Psoas muscle (tissue), 8 donors: ENCODE measurements around the gene ATP5F1A. TPM values are rescaled to one million over a fixed set of nuclear protein-coding genes. Genes with fewer than 3 reads are reported as not detected.

Experiments
- ATAC-seq, 4 donors: fragments of 200-7000 bp; cut with Tn5 transposase; one replicate each; pipeline ENCODE4 v1.9.1; 2020; ENCODE audit warnings: moderate library complexity in 3 of 4, mild to moderate bottlenecking in 2 of 4
- DNase-seq, 2 donors: peaks; one replicate each; pipeline ENCODE4 v3.0.0-alpha.2; 2020
- H3K27ac ChIP-seq: fragments of 200-600 bp; one replicate; pipeline ENCODE4 v1.8.0; 2022
- H3K27me3 ChIP-seq, 3 donors: fragments of 200-600 bp in 1 of 3; one replicate each; pipeline versions ENCODE4 v1.6.1 to v1.8.0; 2013 to 2022; ENCODE audit warnings: low read length in 2 of 3, mild to moderate bottlenecking in 2 of 3, moderate library complexity in 1 of 3; ENCODE audit not compliant: insufficient read depth in 3 of 3
- H3K36me3 ChIP-seq, 2 donors: fragments of 200-600 bp in 1 of 2; one replicate each; pipeline versions ENCODE4 v1.6.1 to v1.8.0; 2013 to 2022; ENCODE audit warnings: low read depth in 1 of 2, mild to moderate bottlenecking in 1 of 2, moderate library complexity in 1 of 2; ENCODE audit not compliant: insufficient read depth in 1 of 2
- H3K4me1 ChIP-seq: fragments of 200-600 bp; one replicate; pipeline ENCODE4 v1.8.0; 2022
- H3K4me3 ChIP-seq: fragments of 200-600 bp; one replicate; pipeline ENCODE4 v1.8.0; 2022; ENCODE audit warnings: mild to moderate bottlenecking
- H3K9me3 ChIP-seq: fragments of 200-600 bp; one replicate; pipeline ENCODE4 v1.8.0; 2022
- CTCF ChIP-seq: fragments of 200-600 bp; IDR thresholded peaks from one replicate; pipeline ENCODE4 v1.8.0; 2022; ENCODE audit warnings: antibody characterized with exemption
- WGBS, 3 donors: extraction: QIAGEN DNeasy Blood & Tissue Kit; methylation state at CpG; one replicate each; pipeline versions ENCODE4 v1.1.6 to v1.1.7; 2013; 5-methylcytosine and 5-hydroxymethylcytosine counted together
- intact Hi-C, 2 donors: fragments of 100-400 bp; cut with DNase I; formaldehyde crosslinking; loops; one replicate each; pipeline versions ENCODE4 v1.11.0 to v1.14.2; 2022
- polyA plus RNA-seq, 3 donors: library from polyadenylated mRNA; stranded (reverse); fragments of 200-250 nt; gene quantifications; one replicate each; pipeline ENCODE4 v1.2.3, GENCODE V29; 2013
- total RNA-seq, 4 donors: library from RNA; stranded (reverse); fragmentation: NEBNext Ultra II Directional in 2 of 4; extraction: Animal tissue kit (Norgen Biotek cat#: 25700) in 2 of 4; gene quantifications; one replicate each; pipeline versions ENCODE4 v1.2.1 to v1.2.4, GENCODE V29; 2021 to 2023
- donor health status: healthy with polysubstance abuse.
- donor health status: DM: no; HTN: no; CAD: no; lungs with moderate emphysema.
- donor health status: Bipolar disorder and iron deficiency.
- donor health status: healthy.
- donor health status: DM: yes; HTN: yes; CAD: no.
- donor health status: DM: no; HTN: no; CAD: no.
- donor health status: DM: no; HTN: no; CAD: no.
- donor health status: DM: yes; HTN: yes; CAD: no.

The ATP5F1A gene
- total and polyA plus RNA-seq, 7 donors = 654 to 1,102 (median 823) TPM

GRCh38 chr18:46046688-46047087 lies 51.4 kb downstream of the ATP5F1A start:
- 96 to 100% (median 96%) methylated on average over 2 of the region's 2 CpGs for WGBS, 3 donors
- no peak overlapping the region for H3K27ac ChIP-seq
- ATAC-seq = no peak

GRCh38 chr18:46046126-46046525 lies 52.0 kb downstream of the ATP5F1A start:
- Histone ChIP-seq H3K9me3 (no peaks in the 10 kb centered on the region), H3K4me1 (peaks cover under 1% of the 10 kb centered on the region), H3K27me3 (peaks cover 0 to 1% (median 0%) of the 10 kb centered on the region in 3 donors), H3K4me3 (no peak overlapping the region), H3K36me3 (no peaks in the 10 kb centered on the region), H3K27ac (no peak overlapping the region)
- no peak for TF ChIP-seq CTCF
- intact Hi-C loops = no loop called here
- ATAC-seq = no peak
- 93 to 98% (median 96%) methylated on average over 6 of the region's 6 CpGs for WGBS, 3 donors
- no peak for DNase-seq

More at GRCh38 chr18:46046688-46047087, 51.4 kb downstream of the ATP5F1A start:
- H3K4me3 ChIP-seq = no peak overlapping the region
- peaks cover 6% of the 10 kb centered on the region for H3K4me1 ChIP-seq
- H3K9me3 ChIP-seq = no peaks in the 10 kb centered on the region
- peaks cover 0 to 1% (median 0%) of the 10 kb centered on the region in 3 donors for H3K27me3 ChIP-seq
- no peak for TF ChIP-seq CTCF
- no peak for DNase-seq
- no peaks in the 10 kb centered on the region for H3K36me3 ChIP-seq
- intact Hi-C loops = no loop called here

- ATAC-seq (no peak), DNase-seq (no peak)
- peaks cover 5% of the 10 kb centered on the region for H3K4me1 ChIP-seq
- peaks cover 0 to 1% (median 0%) of the 10 kb centered on the region in 3 donors for H3K27me3 ChIP-seq
- TF ChIP-seq CTCF = no peak
- WGBS, 3 donors = 34 to 37% (median 37%) methylated on average over 3 of the region's 3 CpGs
- H3K9me3 ChIP-seq = no peaks in the 10 kb centered on the region
- intact Hi-C loops = no loop called here
- no peak overlapping the region for H3K27ac ChIP-seq
- H3K36me3 ChIP-seq = no peaks in the 10 kb centered on the region
- H3K4me3 ChIP-seq = no peak overlapping the region
Observed at GRCh38 chr18:46042571-46043123, 55.4 kb downstream of the ATP5F1A start.

- no peaks in the 10 kb centered on the region for H3K27me3 ChIP-seq
- ATAC-seq (no peak), DNase-seq (no peak)
- H3K27ac ChIP-seq = no peak overlapping the region
- H3K4me1 ChIP-seq = peaks cover 7% of the 10 kb centered on the region
- WGBS, 3 donors = 80 to 87% (median 84%) methylated on average over 5 of the region's 5 CpGs
- no peaks in the 10 kb centered on the region for H3K9me3 ChIP-seq
- H3K36me3 ChIP-seq = no peaks in the 10 kb centered on the region
- no peak overlapping the region for H3K4me3 ChIP-seq
- intact Hi-C loops = no loop called here
- no peak for TF ChIP-seq CTCF
Observed at GRCh38 chr18:46040747-46041104, 57.4 kb downstream of the ATP5F1A start.
